Uterine smooth muscle cell (primary cell): ENCODE data around the gene PREX1. TPM values are rescaled to one million over a fixed set of nuclear protein-coding genes. Genes with fewer than 3 reads are reported as not detected.

Source experiments
- total RNA-seq: library from RNA; depleted of rRNA; stranded (reverse); fragments of >200 nt; gene quantifications from 2 replicates; pipeline ENCODE4 v1.2.3, GENCODE V29; 2014

Gene PREX1
- total RNA-seq, result 21.4 and 24.3 TPM in 2 replicates

GRCh38 chr20:48827855-48828733, at the start of gene PREX1:
Gene PREX1 (minus strand): TSS chr20:48827999. CDS start chr20:48827860, 139 bp downstream.

Other genes with a start within 250 kb of the PREX1 start
- 46.6 and 54.4 TPM in 2 replicates for gene ARFGEF2, start 93.7 kb upstream of the PREX1 start, total RNA-seq
- 83.6 and 178 TPM in 2 replicates for gene CSE1L, start 218.3 kb upstream of the PREX1 start, total RNA-seq